Measurements from ENCODE around the gene LEMD1. TPM values are rescaled to one million over a fixed set of nuclear protein-coding genes. Genes with fewer than 3 reads are reported as not detected.
"Not testable (repeated sequence)": the region's sequence is repeated elsewhere in the genome, so short reads cannot be mapped to it uniquely, and the experiment has no call there.

The LEMD1 gene
- total RNA-seq, 2 donors from 2014 or later: not detected

DNA sequence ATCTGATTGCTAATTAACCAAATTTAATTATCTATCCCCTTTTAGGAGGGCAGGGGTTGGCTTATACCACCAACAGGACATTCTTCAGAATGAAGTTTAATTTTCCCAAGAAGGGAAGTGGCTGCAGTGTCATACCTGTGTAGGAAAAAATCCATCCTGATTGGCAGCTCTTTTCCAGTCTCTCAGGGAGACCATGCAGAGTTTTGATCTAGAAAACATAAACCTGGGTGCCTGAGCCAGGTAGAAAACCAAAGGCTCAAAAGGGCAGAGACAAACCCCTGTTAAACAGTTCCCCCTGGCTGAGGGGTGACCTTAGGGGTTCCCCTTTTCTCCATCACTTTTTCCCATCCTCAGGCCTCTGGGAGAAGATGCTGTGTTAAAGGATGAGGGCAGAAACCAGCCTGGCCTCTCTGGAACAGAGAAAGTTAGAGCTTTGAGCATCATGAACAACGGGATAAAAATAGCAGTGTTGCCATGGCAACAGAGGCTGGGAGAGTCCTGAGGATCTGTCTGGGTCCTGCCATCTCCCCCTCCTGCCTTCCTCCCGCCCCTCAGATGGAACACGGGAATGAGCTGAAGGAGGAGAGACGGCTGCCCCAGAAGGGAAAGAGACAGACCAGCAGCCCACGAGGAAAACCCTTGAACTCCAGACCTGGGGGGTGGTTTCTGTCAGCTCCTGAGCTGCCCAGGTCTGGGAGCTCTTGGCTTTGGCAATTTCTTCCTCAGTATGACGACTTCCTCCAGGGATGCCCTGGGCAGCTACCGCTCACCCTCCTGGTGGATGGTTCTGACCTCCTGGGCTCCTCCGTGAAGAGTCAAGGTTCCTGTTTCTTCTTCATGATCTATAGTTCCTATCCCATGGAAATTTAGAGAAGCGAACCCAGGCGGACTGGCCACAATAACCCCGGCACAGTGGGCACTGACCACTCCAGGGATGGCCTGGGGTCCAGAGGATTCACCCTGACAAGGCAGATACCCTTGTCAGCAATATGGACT is 14.0 kb upstream of the LEMD1 start:
- intact Hi-C loops (cut with DNase I): loop anchor here in 1 of 2 donors (10.0 kb wide), 1 partner anchor 81 kb away; the partner anchor contains the start of gene KLHDC8A
- DNase-seq (ENCODE audit: low spot score): no peak

GRCh38 chr1:205434738-205435137 is 12.9 kb upstream of the LEMD1 start:
- no peak for DNase-seq (ENCODE audit: low spot score)
- intact Hi-C loops (cut with DNase I): loop anchor here in 1 of 2 donors (10.0 kb wide), 1 partner anchor 80 kb away; the partner anchor contains the start of gene KLHDC8A

- DNase-seq (ENCODE audit: low spot score): not testable (repeated sequence)
- intact Hi-C loops (cut with DNase I): loop anchor here in 1 of 2 donors (10.0 kb wide), 1 partner anchor 78 kb away; the partner anchor contains the start of gene KLHDC8A
Observed at GRCh38 chr1:205432692-205433091, 10.8 kb upstream of the LEMD1 start.

DNA sequence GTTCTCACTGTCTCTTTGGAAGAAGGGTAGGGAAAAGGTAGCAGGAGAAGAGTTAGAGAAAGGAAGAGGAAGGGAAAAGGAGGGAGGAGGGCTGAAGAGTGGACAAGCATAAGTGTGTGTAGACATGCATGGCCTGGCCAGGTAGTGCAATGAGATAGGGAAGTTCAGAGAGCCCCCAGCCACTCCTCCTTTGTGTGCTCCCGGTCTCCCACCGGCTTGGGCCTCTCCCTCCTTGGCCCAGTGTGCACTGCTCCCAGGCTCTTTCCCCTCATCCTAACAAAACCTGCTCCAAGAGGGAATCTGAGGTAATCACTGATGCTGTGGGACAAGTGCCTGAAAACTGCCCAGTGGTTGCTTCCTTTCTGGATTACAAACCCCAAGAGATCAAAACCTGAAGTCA is 10.3 kb upstream of the LEMD1 start:
- no peak for DNase-seq (ENCODE audit: low spot score)
- intact Hi-C loops (cut with DNase I): loop anchor here in 1 of 2 donors (10.0 kb wide), 1 partner anchor 77 kb away; the partner anchor contains the start of gene KLHDC8A

DNA sequence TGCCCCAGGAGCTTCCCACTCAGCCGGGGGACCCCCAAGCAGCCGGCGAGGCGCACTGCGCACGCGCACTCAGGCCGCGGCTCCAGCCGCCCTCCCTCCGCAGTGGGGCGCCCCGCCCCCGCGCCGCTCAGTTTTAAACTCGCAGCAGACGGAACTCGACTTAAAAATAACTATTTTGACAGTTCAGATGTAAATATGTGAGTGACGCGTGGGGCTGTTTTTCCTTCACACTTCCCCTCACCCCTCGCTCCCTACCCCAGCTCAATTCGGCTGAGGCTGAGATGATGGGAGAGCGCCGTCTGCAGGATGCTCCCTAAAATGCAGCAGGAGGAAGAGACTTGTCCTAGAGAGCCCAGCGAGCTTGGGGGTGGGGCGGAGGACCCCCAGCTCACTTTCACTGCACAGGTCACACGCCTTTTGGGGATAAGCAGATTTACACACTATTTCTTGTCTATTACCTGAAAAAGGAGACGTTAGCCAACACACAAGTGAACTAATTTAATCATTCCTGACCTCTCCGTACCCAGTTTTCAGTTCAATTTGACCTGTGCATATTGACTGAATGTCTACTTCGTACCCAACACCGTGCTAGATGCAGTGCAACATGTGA is 8.9 kb upstream of the LEMD1 start:
- intact Hi-C loops (cut with DNase I): loop anchor here (1.0 to 10.0 kb wide), 2 partner anchors 42 to 76 kb away; partner anchors contain the start of gene KLHDC8A (in 1 of the 2)
- DNase-seq (ENCODE audit: low spot score): no peak

DNA sequence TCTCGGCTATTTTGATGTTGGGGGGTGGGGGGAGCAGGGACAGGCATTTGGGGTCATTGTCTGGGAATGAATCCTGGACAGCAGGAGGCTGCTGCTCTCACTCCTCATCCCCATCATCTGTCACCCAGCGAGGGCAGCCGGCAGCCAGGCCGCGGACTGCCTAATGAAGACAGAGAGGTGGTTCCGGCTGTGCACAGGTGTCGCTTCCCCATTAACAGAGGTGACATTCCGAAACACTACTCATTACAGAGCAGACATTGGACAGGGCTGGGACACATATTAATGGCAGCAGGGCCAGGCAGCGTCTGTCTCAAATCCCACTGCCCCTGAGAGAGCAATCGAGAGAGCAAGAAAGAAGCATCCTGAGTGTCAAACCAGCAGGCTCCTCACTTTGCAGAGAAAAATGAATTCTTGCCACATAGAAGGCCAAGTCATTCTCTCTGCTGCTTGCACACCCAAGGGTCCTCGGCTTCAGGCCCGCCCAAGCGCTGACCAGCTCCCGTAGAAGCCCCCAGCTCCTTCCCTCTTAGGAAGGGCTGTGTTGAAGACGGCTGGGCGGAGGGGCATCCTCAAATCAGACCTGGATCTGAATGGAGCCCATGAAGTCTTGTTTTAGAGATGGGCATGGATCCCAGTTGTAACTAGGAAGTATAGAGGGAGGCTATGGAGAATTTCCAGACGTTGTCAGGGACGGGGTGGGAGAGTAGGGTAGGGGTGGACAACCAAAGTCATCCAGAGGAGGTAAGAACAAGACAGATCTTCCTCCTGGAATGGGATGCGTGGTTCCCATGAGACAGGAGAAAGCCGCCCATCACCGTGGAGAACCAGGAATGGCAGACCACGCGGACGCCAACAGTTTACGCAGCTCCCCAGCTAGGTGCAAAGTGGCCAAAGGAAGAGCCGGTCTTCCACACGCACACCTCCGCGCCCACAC is 8.2 kb upstream of the LEMD1 start:
- DNase-seq (ENCODE audit: low spot score): no peak
- intact Hi-C loops (cut with DNase I): loop anchor here in 1 of 2 donors (10.0 kb wide), 1 partner anchor 75 kb away; the partner anchor contains the start of gene KLHDC8A

GRCh38 chr1:205424901-205425600 is 3.2 kb upstream of the LEMD1 start:
- no peak for DNase-seq (ENCODE audit: low spot score)
- intact Hi-C loops (cut with DNase I): no loop called here

DNA sequence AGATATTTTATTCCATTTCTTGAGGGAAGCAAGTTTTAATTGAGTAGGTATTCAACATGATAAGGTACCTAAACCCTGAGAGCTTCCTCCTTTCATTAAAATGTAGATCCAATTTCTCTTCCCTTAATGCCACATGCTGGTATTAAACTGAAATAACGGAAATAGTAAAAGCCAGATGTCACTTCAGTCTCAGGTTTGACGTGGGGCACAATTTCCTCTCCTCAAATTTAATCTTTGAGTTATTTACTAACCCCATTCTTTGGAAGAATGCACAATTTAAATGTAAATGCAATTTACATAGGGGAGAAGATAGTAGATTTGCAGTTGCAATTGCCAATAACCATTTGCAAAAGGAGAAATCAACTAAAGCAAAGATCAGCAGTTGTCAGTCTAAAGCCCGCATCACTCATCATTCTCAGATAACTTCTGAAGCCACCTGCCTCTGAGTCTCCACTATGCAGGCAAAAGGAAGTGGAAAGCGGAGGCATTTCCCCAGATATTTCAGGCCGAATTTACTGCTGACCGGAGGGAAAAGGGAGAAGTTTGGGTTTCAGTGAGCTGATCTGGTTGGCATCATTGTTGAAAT is 2.1 kb upstream of the LEMD1 start:
- DNase-seq (ENCODE audit: low spot score): no peak
- intact Hi-C loops (cut with DNase I): no loop called here

- intact Hi-C loops (cut with DNase I): no loop called here
- no peak for DNase-seq (ENCODE audit: low spot score)
Observed at GRCh38 chr1:205422993-205423642, 1.3 kb upstream of the LEMD1 start.

DNA sequence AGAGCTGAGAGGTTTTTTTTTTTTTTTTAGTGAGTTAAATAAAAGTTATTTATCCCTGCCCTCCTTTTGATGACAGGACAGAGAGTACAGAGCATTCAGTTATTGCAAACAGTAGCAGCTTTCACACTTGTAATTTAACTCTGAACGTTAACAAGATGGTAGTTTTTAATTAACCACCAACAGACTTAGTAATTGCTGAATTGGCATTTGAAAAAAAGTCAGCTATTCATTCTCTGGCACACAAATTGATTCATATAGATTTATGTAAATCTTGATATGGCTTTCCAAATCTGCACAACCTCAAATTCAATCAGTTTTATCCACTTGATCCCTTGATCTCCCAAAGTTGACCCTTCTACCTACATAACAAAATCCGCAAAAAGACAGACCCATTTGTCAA is 918 bp downstream of the LEMD1 start:
- no peak for DNase-seq (ENCODE audit: low spot score)
- intact Hi-C loops (cut with DNase I): no loop called here

- DNase-seq (ENCODE audit: low spot score): no peak
- intact Hi-C loops (cut with DNase I): no loop called here
Observed at GRCh38 chr1:205417870-205418635, 3.8 kb downstream of the LEMD1 start.

- intact Hi-C loops (cut with DNase I): no loop called here
- DNase-seq (ENCODE audit: low spot score): no peak
Observed at GRCh38 chr1:205416322-205416721, 5.5 kb downstream of the LEMD1 start.

GRCh38 chr1:205410581-205411298 is 11.1 kb downstream of the LEMD1 start:
- intact Hi-C loops (cut with DNase I): no loop called here
- DNase-seq (ENCODE audit: low spot score): no peak

DNA sequence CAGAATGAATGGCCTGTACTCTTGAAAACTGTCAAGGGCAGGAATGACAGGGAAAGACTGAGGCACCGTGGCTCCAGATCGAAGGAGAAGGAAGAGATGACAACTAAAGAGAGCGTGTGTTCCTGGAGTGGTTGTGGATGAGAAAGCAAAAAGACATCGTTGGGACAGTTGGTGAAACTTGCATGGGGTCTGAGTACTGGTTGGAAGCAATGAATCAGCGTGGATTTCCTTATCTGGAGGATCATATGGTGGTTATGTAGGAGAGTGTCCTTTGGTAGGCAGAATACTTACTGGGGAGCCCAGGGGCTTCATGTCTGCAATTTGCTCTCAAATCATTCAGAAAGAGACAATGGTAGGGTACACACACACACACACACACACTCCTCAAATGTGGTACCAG is 13.9 kb downstream of the LEMD1 start:
- intact Hi-C loops (cut with DNase I): no loop called here
- DNase-seq (ENCODE audit: low spot score): no peak

- DNase-seq (ENCODE audit: low spot score); intact Hi-C loops (cut with DNase I): not testable (repeated sequence)
Observed at GRCh38 chr1:205406252-205406651, 15.6 kb downstream of the LEMD1 start.

GRCh38 chr1:205404484-205404883 is 17.4 kb downstream of the LEMD1 start:
- DNase-seq (ENCODE audit: low spot score); intact Hi-C loops (cut with DNase I): not testable (repeated sequence)

All from posterior vena cava (tissue), 2 donors.